Neural progenitor cell (in vitro differentiated cells): ENCODE data around the gene PRKAG2. TPM values are rescaled to one million over a fixed set of nuclear protein-coding genes. Genes with fewer than 3 reads are reported as not detected.
A peak's percentile ranks its signal among the peaks of the same experiment; 100 is the strongest.

Experiments
- DNase-seq: peaks from one replicate; pipeline ENCODE4 v3.0.0-alpha.2; 2016; ENCODE audit warnings: low spot score
- H2AFZ ChIP-seq: fragments of 200-600 bp; sonication (generic); replicated peaks from 2 replicates; pipeline ENCODE4 v1.6.1; 2016; ENCODE audit warnings: antibody characterized with exemption
- H3F3A ChIP-seq: fragments of 200-600 bp; sonication (generic); 2 replicates; pipeline ENCODE4 v1.6.1; 2016; ENCODE audit warnings: antibody characterized with exemption, low read depth
- H3K27ac ChIP-seq: fragments of 200-600 bp; sonication (generic); 2 replicates; pipeline ENCODE4 v1.5.1; 2016; ENCODE audit warnings: mild to moderate bottlenecking
- H3K27me3 ChIP-seq: fragments of 200-600 bp; sonication (generic); 2 replicates; pipeline ENCODE4 v1.6.1; 2016; ENCODE audit warnings: mild to moderate bottlenecking, moderate library complexity
- H3K36me3 ChIP-seq: fragments of 200-600 bp; sonication (generic); 2 replicates; pipeline ENCODE4 v1.5.1; 2016
- H3K4me1 ChIP-seq: fragments of 200-600 bp; sonication (generic); 2 replicates; pipeline ENCODE4 v1.6.1; 2016; ENCODE audit warnings: mixed run types
- H3K4me2 ChIP-seq: fragments of 200-600 bp; sonication (generic); 2 replicates; pipeline ENCODE4 v1.6.1; 2016
- H3K4me3 ChIP-seq: fragments of 200-600 bp; sonication (generic); 2 replicates; pipeline ENCODE4 v1.5.1; 2016
- H3K79me2 ChIP-seq: fragments of 200-600 bp; sonication (generic); 2 replicates; pipeline ENCODE4 v1.6.1; 2016; ENCODE audit warnings: low read depth
- H3K9ac ChIP-seq: fragments of 200-600 bp; sonication (generic); 2 replicates; pipeline ENCODE4 v1.6.1; 2016
- H3K9me3 ChIP-seq: fragments of 200-600 bp; sonication (generic); 2 replicates; pipeline ENCODE4 v1.5.1; 2016; ENCODE audit warnings: low read depth
- H4K20me1 ChIP-seq: fragments of 200-600 bp; sonication (generic); 2 replicates; pipeline ENCODE4 v1.6.1; 2016; ENCODE audit warnings: low read depth
- H3K27ac Mint-ChIP-seq: 3 replicates; pipeline ENCODE4 v1.8.0; 2021; ENCODE audit warnings: mixed read lengths
- H3K27me3 Mint-ChIP-seq: 2 replicates; pipeline ENCODE4 v1.8.0; 2022; ENCODE audit warnings: low read depth, mild to moderate bottlenecking, inconsistent platforms, moderate library complexity, mixed read lengths; ENCODE audit not compliant: insufficient read depth
- H3K36me3 Mint-ChIP-seq: 3 replicates; pipeline ENCODE4 v1.8.0; 2021; ENCODE audit warnings: mixed read lengths
- H3K4me1 Mint-ChIP-seq: 3 replicates; pipeline ENCODE4 v1.8.0; 2021; ENCODE audit warnings: mixed read lengths
- H3K4me3 Mint-ChIP-seq: 3 replicates; pipeline ENCODE4 v1.8.0; 2021; ENCODE audit warnings: mild to moderate bottlenecking, moderate library complexity, mixed read lengths
- H3K9me3 Mint-ChIP-seq: 3 replicates; pipeline ENCODE4 v1.8.0; 2020; ENCODE audit warnings: mixed read lengths
- CTCF ChIP-seq: fragments of 200-600 bp; sonication (generic); IDR thresholded peaks from 2 replicates; pipeline ENCODE4 v1.5.1; 2017; ENCODE audit warnings: antibody characterized with exemption, mild to moderate bottlenecking
- EZH2 ChIP-seq: fragments of 200-600 bp; sonication (generic); IDR thresholded peaks from 2 replicates; pipeline ENCODE4 v1.6.1; 2017; ENCODE audit warnings: antibody characterized with exemption, mild to moderate bottlenecking, moderate library complexity
- EZH2phosphoT487 ChIP-seq: fragments of 200-600 bp; sonication (generic); IDR thresholded peaks from 2 replicates; pipeline ENCODE4 v1.6.1; 2017; ENCODE audit warnings: antibody characterized with exemption
- total RNA-seq: library from RNA; depleted of rRNA; stranded (reverse); fragments of >200 nt; gene quantifications from 2 replicates; pipeline ENCODE4 v1.2.3, GENCODE V29; 2015; ENCODE audit warnings: low replicate concordance

The PRKAG2 gene
- total RNA-seq, 1 donor from 2014 or later = 11.4 TPM

DNA sequence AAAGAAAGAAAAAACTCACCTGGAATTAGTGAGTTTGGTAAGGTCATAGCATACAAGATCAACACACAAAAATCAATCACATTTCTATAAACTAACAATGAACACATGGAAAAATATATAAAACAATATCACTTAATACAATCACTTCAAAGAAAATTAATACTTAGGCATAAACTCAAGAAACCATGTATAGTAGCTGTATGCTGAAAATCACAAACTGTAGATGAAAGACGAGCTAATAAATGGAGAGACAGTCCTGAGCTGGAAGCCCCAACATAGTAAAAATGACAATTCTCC is 243.5 kb downstream of the PRKAG2 start:
- Mint-ChIP-seq H3K9me3 (peaks cover 11% of the 10 kb centered on the region), H3K4me1 (peaks cover 27% of the 10 kb centered on the region), H3K27ac (no peak overlapping the region), H3K27me3 (peaks cover 2% of the 10 kb centered on the region), H3K4me3 (peak overlapping the region; percentile 94), H3K36me3 (peaks cover 4% of the 10 kb centered on the region)
- peaks cover 8% of the 10 kb centered on the region for H3K9me3 ChIP-seq
- H3K4me1 ChIP-seq = peaks cover 18% of the 10 kb centered on the region
- H3K27me3 ChIP-seq = peaks cover 25% of the 10 kb centered on the region
- H3F3A ChIP-seq = peaks cover 36% of the 10 kb centered on the region
- no peak overlapping the region for H2AFZ ChIP-seq
- H3K79me2 ChIP-seq = peaks cover 7% of the 10 kb centered on the region
- peaks cover 27% of the 10 kb centered on the region for H4K20me1 ChIP-seq
- no peak overlapping the region for H3K9ac ChIP-seq
- DNase-seq = no peak
- H3K27ac ChIP-seq = no peak overlapping the region
- no peak overlapping the region for H3K4me2 ChIP-seq
- no peaks in the 10 kb centered on the region for H3K36me3 ChIP-seq
- TF ChIP-seq EZH2phosphoT487 (no peak), CTCF (no peak), EZH2 (no peak)
- no peak overlapping the region for H3K4me3 ChIP-seq

DNA sequence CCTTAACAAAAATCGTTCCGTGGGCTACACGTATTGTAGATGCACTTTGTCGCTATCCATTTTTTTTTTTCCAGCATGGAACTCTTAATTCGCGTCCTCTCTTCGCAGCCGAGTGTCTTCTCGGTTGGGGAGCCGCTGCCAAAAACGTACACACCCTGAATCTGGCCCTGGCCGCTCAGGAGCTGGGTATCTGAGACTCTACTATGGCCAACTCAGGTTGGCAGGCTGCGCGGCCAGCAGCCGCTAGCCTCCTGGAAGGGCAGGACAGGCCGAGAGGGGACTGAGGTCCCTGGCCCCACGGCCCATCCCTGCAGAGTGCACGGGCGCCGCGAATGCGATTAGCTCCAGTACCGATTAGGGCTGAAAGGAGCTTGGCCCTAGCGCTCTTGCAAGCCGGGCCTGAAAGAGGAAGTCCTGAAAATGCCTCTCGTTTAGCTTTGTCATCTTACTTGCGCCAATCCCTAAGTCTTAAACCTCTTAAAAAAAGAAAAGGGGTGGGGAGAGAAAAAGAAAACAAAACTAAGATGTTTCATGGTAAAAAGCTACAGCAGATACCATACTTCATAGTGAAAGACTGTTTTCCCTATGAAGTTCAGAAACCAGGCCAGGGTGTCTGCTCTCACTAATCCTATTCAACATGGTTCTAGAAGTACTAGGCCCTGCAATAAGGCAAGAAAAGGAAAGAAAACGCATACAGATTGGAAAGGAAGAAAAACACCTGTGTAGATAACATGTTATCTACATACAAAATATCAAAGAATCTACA is 244.0 kb downstream of the PRKAG2 start:
- peak overlapping the region; percentile 78 for H3K4me2 ChIP-seq
- H3K27me3 Mint-ChIP-seq = peaks cover 2% of the 10 kb centered on the region
- H3K36me3 ChIP-seq = no peaks in the 10 kb centered on the region
- H3K79me2 ChIP-seq = peaks cover 7% of the 10 kb centered on the region
- H3K27me3 ChIP-seq = peaks cover 25% of the 10 kb centered on the region
- no peak overlapping the region for H3K9ac ChIP-seq
- H3K27ac Mint-ChIP-seq = peak overlapping the region; percentile 96
- peaks cover 8% of the 10 kb centered on the region for H3K9me3 ChIP-seq
- H3K4me3 Mint-ChIP-seq = peak overlapping the region; percentile 94
- TF ChIP-seq CTCF (no peak), EZH2phosphoT487 (no peak), EZH2 (no peak)
- peaks cover 27% of the 10 kb centered on the region for H3K4me1 Mint-ChIP-seq
- DNase-seq = peak; percentile 74
- H3K36me3 Mint-ChIP-seq = peaks cover 4% of the 10 kb centered on the region
- H4K20me1 ChIP-seq = peaks cover 28% of the 10 kb centered on the region
- H3F3A ChIP-seq = peaks cover 36% of the 10 kb centered on the region
- H3K4me3 ChIP-seq = peak overlapping the region; percentile 88
- H3K4me1 ChIP-seq = peaks cover 18% of the 10 kb centered on the region
- H2AFZ ChIP-seq = peak overlapping the region; percentile 74
- peaks cover 11% of the 10 kb centered on the region for H3K9me3 Mint-ChIP-seq
- no peak overlapping the region for H3K27ac ChIP-seq

DNA sequence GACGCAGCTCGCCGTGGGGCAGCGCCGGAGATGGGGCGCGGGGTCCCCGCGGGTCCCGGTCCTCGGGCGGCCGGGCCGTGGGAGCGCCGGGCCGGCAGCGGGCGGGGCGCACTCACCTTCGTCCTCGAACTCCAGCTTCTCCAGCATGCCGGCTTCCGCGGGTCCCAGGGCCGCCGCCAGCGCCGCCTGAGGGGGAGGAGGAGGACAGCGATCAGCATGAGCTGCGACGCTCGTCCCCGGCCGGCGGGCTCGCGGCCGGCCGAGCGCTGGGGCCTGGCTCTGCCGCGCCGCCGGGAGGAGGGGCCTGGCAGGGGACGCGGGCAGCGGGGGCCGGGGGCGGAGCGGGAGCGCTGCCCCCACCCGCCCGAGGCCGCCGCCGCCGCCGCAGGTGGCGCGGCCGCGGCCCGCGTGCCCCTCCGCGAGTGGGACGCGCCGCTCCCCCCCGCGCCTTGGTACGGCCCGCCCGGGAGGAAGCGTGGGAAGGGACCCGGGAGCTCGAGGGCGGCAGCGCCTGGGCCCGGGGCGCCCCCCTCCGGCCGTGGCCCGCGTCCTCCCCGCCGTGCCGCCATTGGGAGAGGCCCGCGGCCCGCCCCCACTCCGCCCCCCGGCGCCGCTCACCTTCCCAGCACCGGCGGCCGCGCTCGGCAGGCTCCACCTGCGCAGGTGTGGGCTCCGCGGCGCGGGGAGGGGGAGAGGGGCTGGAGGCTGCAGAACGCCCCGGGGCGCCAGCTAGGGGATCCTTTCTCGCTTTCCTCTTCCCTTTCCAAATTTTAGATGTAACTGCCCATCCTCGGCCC is 244.8 kb downstream of the PRKAG2 start:
- no peak overlapping the region for H3K9ac ChIP-seq

More for the DNA sequence above, 244.8 kb downstream of the PRKAG2 start:
- Histone ChIP-seq H2AFZ (peak overlapping the region; percentile 96), H3K9me3 (peaks cover 8% of the 10 kb centered on the region), H3K27ac (no peak overlapping the region), H3K79me2 (peaks cover 7% of the 10 kb centered on the region), H3K4me3 (peak overlapping the region; percentile 88), H3K27me3 (peaks cover 25% of the 10 kb centered on the region), H3K36me3 (no peaks in the 10 kb centered on the region), H3K4me2 (peak overlapping the region; percentile 98), H4K20me1 (peaks cover 28% of the 10 kb centered on the region), H3F3A (peaks cover 36% of the 10 kb centered on the region), H3K4me1 (peaks cover 18% of the 10 kb centered on the region)
- Mint-ChIP-seq H3K27ac (peak overlapping the region; percentile 96), H3K27me3 (peaks cover 3% of the 10 kb centered on the region), H3K9me3 (peaks cover 11% of the 10 kb centered on the region), H3K4me1 (peaks cover 27% of the 10 kb centered on the region), H3K36me3 (peaks cover 4% of the 10 kb centered on the region), H3K4me3 (peak overlapping the region; percentile 94)
- peak; percentile 94 for DNase-seq
- TF ChIP-seq EZH2 (no peak), CTCF (peak; percentile 39)
